Osteoblast (primary cell): ENCODE measurements around the gene AFF2. TPM values are rescaled to one million over a fixed set of nuclear protein-coding genes. Genes with fewer than 3 reads are reported as not detected.

Experiments
- DNase-seq: peaks from one replicate; pipeline ENCODE4 v3.0.0; 2011; ENCODE audit warnings: low spot score, mixed read lengths; ENCODE audit not compliant: insufficient read length; ENCODE audit errors: missing footprints
- H2AFZ ChIP-seq: 2 replicates; pipeline ENCODE4 v1.6.0; 2011; ENCODE audit warnings: mild to moderate bottlenecking, low read length
- H3K27ac ChIP-seq: 2 replicates; pipeline ENCODE4 v1.5.1; 2011; ENCODE audit warnings: mild to moderate bottlenecking, low read depth, low read length, moderate library complexity
- H3K27me3 ChIP-seq: 2 replicates; pipeline ENCODE4 v1.6.0; 2012; ENCODE audit warnings: mild to moderate bottlenecking, control low read depth, inconsistent platforms, low read length, moderate library complexity; ENCODE audit not compliant: insufficient read depth
- H3K36me3 ChIP-seq: 2 replicates; pipeline ENCODE4 v1.5.1; 2011; ENCODE audit warnings: mild to moderate bottlenecking, low read length, control low read depth, moderate library complexity; ENCODE audit not compliant: insufficient read depth
- H3K4me1 ChIP-seq: 2 replicates; pipeline ENCODE4 v1.5.1; 2011; ENCODE audit warnings: mild to moderate bottlenecking, low read length, control low read depth, moderate library complexity; ENCODE audit not compliant: insufficient read depth
- H3K4me2 ChIP-seq: 2 replicates; pipeline ENCODE4 v1.6.0; 2011; ENCODE audit warnings: mild to moderate bottlenecking, low read length; ENCODE audit not compliant: insufficient read depth
- H3K4me3 ChIP-seq: fragments of 200-600 bp; sonication (generic); 3 replicates; pipeline ENCODE4 v1.5.1; 2012; ENCODE audit warnings: mild to moderate bottlenecking, low read length, inconsistent platforms; ENCODE audit not compliant: insufficient read depth
- H3K79me2 ChIP-seq: 2 replicates; pipeline ENCODE4 v1.6.0; 2012; ENCODE audit warnings: mild to moderate bottlenecking, low read length, control low read depth, inconsistent platforms; ENCODE audit not compliant: insufficient read depth
- H3K9me3 ChIP-seq: 2 replicates; pipeline ENCODE4 v1.5.1; 2011; ENCODE audit warnings: low read depth, low read length, control low read depth
- H4K20me1 ChIP-seq: 2 replicates; pipeline ENCODE4 v1.6.0; 2012; ENCODE audit warnings: mild to moderate bottlenecking, low read length, control low read depth; ENCODE audit not compliant: insufficient read depth
- total RNA-seq: library from RNA; depleted of rRNA; stranded (reverse); fragments of >200 nt; gene quantifications from 2 replicates; pipeline ENCODE4 v1.2.3, GENCODE V29; 2012
- TF ChIP-seq, protein P1 (sequence below): IDR thresholded peaks from 2 replicates; pipeline ENCODE4 v1.5.1; 2011; ENCODE audit warnings: mild to moderate bottlenecking, low read depth, low read length, moderate library complexity; ENCODE audit errors: extremely low read depth

AFF2 gene
- total RNA-seq, 1 donor = 10.9 TPM

- DNase-seq = no peak
- H3K4me3 ChIP-seq = no peak overlapping the region
Measured at GRCh38 chrX:148672517-148672916, 172.1 kb downstream of the AFF2 start.

GRCh38 chrX:148681605-148682004, 181.2 kb downstream of the AFF2 start:
- Histone ChIP-seq H4K20me1 (no peaks in the 10 kb centered on the region), H3K4me3 (no peak overlapping the region), H3K27ac (no peak overlapping the region), H3K79me2 (no peaks in the 10 kb centered on the region), H3K4me1 (no peaks in the 10 kb centered on the region), H3K9me3 (no peaks in the 10 kb centered on the region), H3K27me3 (no peaks in the 10 kb centered on the region), H2AFZ (no peak overlapping the region), H3K4me2 (no peak overlapping the region), H3K36me3 (no peaks in the 10 kb centered on the region)
- TF ChIP-seq, protein P1, sequence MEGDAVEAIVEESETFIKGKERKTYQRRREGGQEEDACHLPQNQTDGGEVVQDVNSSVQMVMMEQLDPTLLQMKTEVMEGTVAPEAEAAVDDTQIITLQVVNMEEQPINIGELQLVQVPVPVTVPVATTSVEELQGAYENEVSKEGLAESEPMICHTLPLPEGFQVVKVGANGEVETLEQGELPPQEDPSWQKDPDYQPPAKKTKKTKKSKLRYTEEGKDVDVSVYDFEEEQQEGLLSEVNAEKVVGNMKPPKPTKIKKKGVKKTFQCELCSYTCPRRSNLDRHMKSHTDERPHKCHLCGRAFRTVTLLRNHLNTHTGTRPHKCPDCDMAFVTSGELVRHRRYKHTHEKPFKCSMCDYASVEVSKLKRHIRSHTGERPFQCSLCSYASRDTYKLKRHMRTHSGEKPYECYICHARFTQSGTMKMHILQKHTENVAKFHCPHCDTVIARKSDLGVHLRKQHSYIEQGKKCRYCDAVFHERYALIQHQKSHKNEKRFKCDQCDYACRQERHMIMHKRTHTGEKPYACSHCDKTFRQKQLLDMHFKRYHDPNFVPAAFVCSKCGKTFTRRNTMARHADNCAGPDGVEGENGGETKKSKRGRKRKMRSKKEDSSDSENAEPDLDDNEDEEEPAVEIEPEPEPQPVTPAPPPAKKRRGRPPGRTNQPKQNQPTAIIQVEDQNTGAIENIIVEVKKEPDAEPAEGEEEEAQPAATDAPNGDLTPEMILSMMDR = no peak
- no peak for DNase-seq

More at GRCh38 chrX:148672517-148672916, 172.1 kb downstream of the AFF2 start:
- Histone ChIP-seq H3K4me1 (no peaks in the 10 kb centered on the region), H3K27ac (no peak overlapping the region), H3K27me3 (no peaks in the 10 kb centered on the region), H4K20me1 (no peaks in the 10 kb centered on the region), H3K36me3 (no peaks in the 10 kb centered on the region), H3K9me3 (no peaks in the 10 kb centered on the region), H3K4me2 (no peak overlapping the region), H3K79me2 (no peaks in the 10 kb centered on the region), H2AFZ (no peak overlapping the region)
- TF ChIP-seq, protein P1 = no peak

DNA sequence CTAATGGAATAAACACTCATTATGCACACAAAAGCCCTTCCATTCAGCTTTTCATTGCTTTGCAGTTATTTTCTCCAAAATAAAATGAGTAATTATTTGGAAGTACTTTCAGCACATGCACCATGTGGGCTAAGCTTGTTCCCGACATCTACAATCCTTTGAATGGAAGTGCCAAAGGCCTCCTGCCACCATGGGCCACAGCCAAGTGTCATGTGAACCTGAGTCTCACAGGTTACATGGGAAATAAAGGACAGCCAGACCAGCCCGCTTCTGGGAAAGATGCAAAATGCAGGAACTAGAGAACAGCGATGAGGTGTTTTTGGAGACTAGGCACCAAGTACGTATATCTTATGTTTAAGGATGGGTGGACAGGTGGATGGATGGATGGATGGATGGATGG, 181.8 kb downstream of the AFF2 start:
- Histone ChIP-seq H3K79me2 (no peaks in the 10 kb centered on the region), H4K20me1 (no peaks in the 10 kb centered on the region)

GRCh38 chrX:148691456-148691855, 191.0 kb downstream of the AFF2 start:
- Histone ChIP-seq H3K4me1 (no peaks in the 10 kb centered on the region), H3K79me2 (no peaks in the 10 kb centered on the region), H3K27ac (no peak overlapping the region), H3K36me3 (no peaks in the 10 kb centered on the region), H3K4me2 (no peak overlapping the region), H3K4me3 (no peak overlapping the region), H3K9me3 (no peaks in the 10 kb centered on the region), H3K27me3 (no peaks in the 10 kb centered on the region), H2AFZ (no peak overlapping the region), H4K20me1 (no peaks in the 10 kb centered on the region)
- DNase-seq = no peak
- TF ChIP-seq, protein P1 = no peak

More for the DNA sequence above, 181.8 kb downstream of the AFF2 start:
- Histone ChIP-seq H3K4me2 (no peak overlapping the region), H3K4me3 (no peak overlapping the region), H3K4me1 (no peaks in the 10 kb centered on the region), H2AFZ (no peak overlapping the region), H3K9me3 (no peaks in the 10 kb centered on the region), H3K27ac (no peak overlapping the region), H3K36me3 (no peaks in the 10 kb centered on the region), H3K27me3 (no peaks in the 10 kb centered on the region)
- TF ChIP-seq, protein P1 = no peak
- DNase-seq = no peak
